Measurements from ENCODE around the gene SYT10.

- no peak for TF ChIP-seq EZH2 (IDR thresholded peaks at IDR 0.05)
- TF ChIP-seq POLR2AphosphoS5 (IDR thresholded peaks at IDR 0.05; ENCODE audit: borderline replicate concordance, low read depth, low read length) = no peak
- no peak for TF ChIP-seq FOXP2 (optimal IDR thresholded peaks at IDR 0.05; ENCODE audit: control extremely low read depth, extremely low read length, insufficient read depth)
Observed at GRCh38 chr12:33437598-33437997, 2.0 kb downstream of the SYT10 start.
